Prostate gland (tissue), 2 donors: Measurements from ENCODE around the gene PLXNB2.

Source experiments
- POLR2A ChIP-seq: fragments of 450-650 bp; IDR thresholded peaks from one replicate; pipeline ENCODE4 v1.6.1; 2016; ENCODE audit warnings: antibody characterized with exemption, mild to moderate bottlenecking
- POLR2AphosphoS5 ChIP-seq: sonication (generic); formaldehyde crosslinking; IDR thresholded peaks from one replicate; pipeline ENCODE4 v1.6.1; 2017; ENCODE audit warnings: antibody characterized with exemption
- TF ChIP-seq, protein P1 (sequence below), 4 experiments: fragments of 200-600 bp in 2 of 4; fragments of 450-650 bp in 2 of 4; sonication (generic) in 2 of 4; IDR thresholded peaks; 1 replicate in 3 of 4; 2 replicates in 1 of 4; pipeline ENCODE4 v1.5.1; 2016 to 2019; ENCODE audit warnings: antibody characterized with exemption in 4 of 4, mild to moderate bottlenecking in 2 of 4, moderate library complexity in 2 of 4

DNA sequence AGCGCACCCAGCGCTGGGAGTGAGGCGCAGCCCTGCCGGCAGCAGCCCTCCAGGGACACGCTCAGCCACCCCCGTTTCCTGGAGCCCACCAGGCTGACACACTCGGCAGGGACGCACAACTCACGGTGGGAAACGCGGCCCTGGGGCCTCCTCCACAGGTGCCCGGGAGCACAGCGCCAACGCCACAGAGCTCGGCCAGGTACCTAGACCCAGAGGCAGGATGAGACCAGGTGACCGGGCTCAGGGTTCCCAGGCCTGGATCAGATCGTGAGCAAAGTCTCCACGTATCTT is 80.6 kb downstream of the PLXNB2 start:
- TF ChIP-seq, protein P1, sequence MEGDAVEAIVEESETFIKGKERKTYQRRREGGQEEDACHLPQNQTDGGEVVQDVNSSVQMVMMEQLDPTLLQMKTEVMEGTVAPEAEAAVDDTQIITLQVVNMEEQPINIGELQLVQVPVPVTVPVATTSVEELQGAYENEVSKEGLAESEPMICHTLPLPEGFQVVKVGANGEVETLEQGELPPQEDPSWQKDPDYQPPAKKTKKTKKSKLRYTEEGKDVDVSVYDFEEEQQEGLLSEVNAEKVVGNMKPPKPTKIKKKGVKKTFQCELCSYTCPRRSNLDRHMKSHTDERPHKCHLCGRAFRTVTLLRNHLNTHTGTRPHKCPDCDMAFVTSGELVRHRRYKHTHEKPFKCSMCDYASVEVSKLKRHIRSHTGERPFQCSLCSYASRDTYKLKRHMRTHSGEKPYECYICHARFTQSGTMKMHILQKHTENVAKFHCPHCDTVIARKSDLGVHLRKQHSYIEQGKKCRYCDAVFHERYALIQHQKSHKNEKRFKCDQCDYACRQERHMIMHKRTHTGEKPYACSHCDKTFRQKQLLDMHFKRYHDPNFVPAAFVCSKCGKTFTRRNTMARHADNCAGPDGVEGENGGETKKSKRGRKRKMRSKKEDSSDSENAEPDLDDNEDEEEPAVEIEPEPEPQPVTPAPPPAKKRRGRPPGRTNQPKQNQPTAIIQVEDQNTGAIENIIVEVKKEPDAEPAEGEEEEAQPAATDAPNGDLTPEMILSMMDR (IDR thresholded peaks at IDR 0.05), result no peak
- TF ChIP-seq POLR2A, result no peak
- TF ChIP-seq POLR2AphosphoS5, result no peak
